ENCODE measurements around the gene TRDMT1. TPM values are rescaled to one million over a fixed set of nuclear protein-coding genes. Genes with fewer than 3 reads are reported as not detected.

The TRDMT1 gene
- polyA plus RNA-seq, 1 donor from 2014 or later = 25.4 TPM

GRCh38 chr10:17100586-17100985, 100.9 kb downstream of the TRDMT1 start:
- Histone ChIP-seq H3K4me3 (ENCODE audit: low read length) (no peak overlapping the region), H3K36me3 (ENCODE audit: insufficient read depth, low read length) (peaks cover 6% of the 10 kb centered on the region), H3K9me2 (ENCODE audit: insufficient read depth, low read length) (no peaks in the 10 kb centered on the region), H3K79me2 (replicated peaks; ENCODE audit: insufficient read depth, low read length) (no peaks in the 10 kb centered on the region), H2AFZ (ENCODE audit: low read depth, low read length) (no peak overlapping the region), H4K20me1 (ENCODE audit: insufficient read depth) (no peaks in the 10 kb centered on the region), H3K27me3 (ENCODE audit: insufficient read depth, low read depth, low read length) (no peaks in the 10 kb centered on the region), H3K9me3 (ENCODE audit: low read length) (no peaks in the 10 kb centered on the region), H3K4me2 (ENCODE audit: low read length) (no peak overlapping the region), H3K9ac (ENCODE audit: low read length) (no peak overlapping the region), H3K27ac (ENCODE audit: low read length) (no peak overlapping the region), H3F3A (ENCODE audit: insufficient read depth, low read length, poor library complexity, severe bottlenecking) (no peaks in the 10 kb centered on the region)
- TF ChIP-seq EP300 (conservative IDR thresholded peaks at IDR 0.05; ENCODE audit: poor library complexity, severe bottlenecking) = no peak
- TF ChIP-seq RAD21 (conservative IDR thresholded peaks at IDR 0.05) = no peak
- TF ChIP-seq SMC3 (conservative IDR thresholded peaks at IDR 0.05; ENCODE audit: poor library complexity) = no peak
- no peak for TF ChIP-seq POLR2AphosphoS5 (IDR thresholded peaks at IDR 0.05)
- no peak for TF ChIP-seq TAF1 (IDR thresholded peaks at IDR 0.05; ENCODE audit: low read depth)
- no peak for TF ChIP-seq EZH2 (IDR thresholded peaks at IDR 0.05; ENCODE audit: borderline replicate concordance, insufficient read depth, low read length, poor library complexity, severe bottlenecking)
- no peak for TF ChIP-seq CTCF (IDR thresholded peaks at IDR 0.05; ENCODE audit: poor library complexity, severe bottlenecking)
- TF ChIP-seq MXI1 (conservative IDR thresholded peaks at IDR 0.05; ENCODE audit: poor library complexity, severe bottlenecking) = no peak
- no peak for TF ChIP-seq REST (IDR thresholded peaks at IDR 0.05; ENCODE audit: borderline replicate concordance)

- Histone ChIP-seq H3K27me3 (ENCODE audit: insufficient read depth, low read depth, low read length) (no peaks in the 10 kb centered on the region), H3K36me3 (ENCODE audit: insufficient read depth, low read length) (peaks cover 6% of the 10 kb centered on the region), H3K9ac (ENCODE audit: low read length) (no peak overlapping the region), H3K4me2 (ENCODE audit: low read length) (no peak overlapping the region), H3K79me2 (replicated peaks; ENCODE audit: insufficient read depth, low read length) (no peaks in the 10 kb centered on the region), H3K27ac (ENCODE audit: low read length) (no peak overlapping the region), H3K9me2 (ENCODE audit: insufficient read depth, low read length) (no peaks in the 10 kb centered on the region), H3K9me3 (ENCODE audit: low read length) (no peaks in the 10 kb centered on the region), H3F3A (ENCODE audit: insufficient read depth, low read length, poor library complexity, severe bottlenecking) (no peaks in the 10 kb centered on the region), H2AFZ (ENCODE audit: low read depth, low read length) (no peak overlapping the region), H4K20me1 (ENCODE audit: insufficient read depth) (no peaks in the 10 kb centered on the region), H3K4me3 (ENCODE audit: low read length) (no peak overlapping the region)
- TF ChIP-seq POLR2AphosphoS5 (IDR thresholded peaks at IDR 0.05) (no peak), RAD21 (conservative IDR thresholded peaks at IDR 0.05) (no peak), TAF1 (IDR thresholded peaks at IDR 0.05; ENCODE audit: low read depth) (no peak), MXI1 (conservative IDR thresholded peaks at IDR 0.05; ENCODE audit: poor library complexity, severe bottlenecking) (no peak), REST (IDR thresholded peaks at IDR 0.05; ENCODE audit: borderline replicate concordance) (no peak), EZH2 (IDR thresholded peaks at IDR 0.05; ENCODE audit: borderline replicate concordance, insufficient read depth, low read length, poor library complexity, severe bottlenecking) (no peak), EP300 (conservative IDR thresholded peaks at IDR 0.05; ENCODE audit: poor library complexity, severe bottlenecking) (no peak), CTCF (IDR thresholded peaks at IDR 0.05; ENCODE audit: poor library complexity, severe bottlenecking) (no peak), SMC3 (conservative IDR thresholded peaks at IDR 0.05; ENCODE audit: poor library complexity) (no peak)
Observed at GRCh38 chr10:17098012-17098411, 103.5 kb downstream of the TRDMT1 start.
